ENCODE data around the gene SCO2. TPM values are rescaled to one million over a fixed set of nuclear protein-coding genes. Genes with fewer than 3 reads are reported as not detected.

SCO2 gene
- total and polyA plus RNA-seq, 2 of the 13 experiments (the other 11 are each of a cell fraction or from before 2014, with no cell fraction given) = 0.32 to 3.7 TPM

DNA sequence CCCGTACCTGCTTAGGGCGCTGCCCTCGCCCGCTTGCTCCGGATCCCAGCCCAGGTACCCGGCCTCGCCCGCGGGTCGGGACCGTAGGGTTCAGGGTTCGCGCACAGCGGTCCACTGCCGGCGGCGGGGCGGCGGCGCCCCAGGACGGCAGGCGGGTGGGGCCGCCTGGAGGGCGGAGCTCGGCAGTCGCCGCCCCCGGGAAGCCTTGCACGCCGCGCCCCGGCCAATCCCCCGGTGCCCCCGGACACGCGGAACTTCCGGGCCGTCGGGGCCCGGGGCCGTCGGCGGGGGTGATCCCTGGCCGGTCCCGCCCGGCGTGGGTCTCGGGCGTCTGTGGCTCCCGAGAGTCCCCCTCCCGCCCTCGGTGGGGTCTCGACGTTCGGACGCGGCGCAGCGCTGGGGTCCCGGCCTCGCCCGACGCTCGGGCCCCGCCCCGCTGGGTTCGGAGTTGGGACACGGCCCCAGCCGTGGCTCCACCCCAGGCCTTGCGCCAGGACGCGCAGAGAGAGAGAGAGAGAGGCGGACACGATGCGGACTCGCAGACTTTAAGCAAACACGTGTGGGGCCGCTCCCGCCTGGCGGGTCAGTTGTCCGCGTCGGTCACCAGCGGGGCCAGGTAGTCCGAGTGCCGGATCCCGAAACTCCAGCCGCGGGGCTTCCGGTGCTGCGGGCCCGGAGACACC lies 4.6 kb upstream of the SCO2 start, which contains the start of gene TYMP (continued):
- TF ChIP-seq, protein P1, sequence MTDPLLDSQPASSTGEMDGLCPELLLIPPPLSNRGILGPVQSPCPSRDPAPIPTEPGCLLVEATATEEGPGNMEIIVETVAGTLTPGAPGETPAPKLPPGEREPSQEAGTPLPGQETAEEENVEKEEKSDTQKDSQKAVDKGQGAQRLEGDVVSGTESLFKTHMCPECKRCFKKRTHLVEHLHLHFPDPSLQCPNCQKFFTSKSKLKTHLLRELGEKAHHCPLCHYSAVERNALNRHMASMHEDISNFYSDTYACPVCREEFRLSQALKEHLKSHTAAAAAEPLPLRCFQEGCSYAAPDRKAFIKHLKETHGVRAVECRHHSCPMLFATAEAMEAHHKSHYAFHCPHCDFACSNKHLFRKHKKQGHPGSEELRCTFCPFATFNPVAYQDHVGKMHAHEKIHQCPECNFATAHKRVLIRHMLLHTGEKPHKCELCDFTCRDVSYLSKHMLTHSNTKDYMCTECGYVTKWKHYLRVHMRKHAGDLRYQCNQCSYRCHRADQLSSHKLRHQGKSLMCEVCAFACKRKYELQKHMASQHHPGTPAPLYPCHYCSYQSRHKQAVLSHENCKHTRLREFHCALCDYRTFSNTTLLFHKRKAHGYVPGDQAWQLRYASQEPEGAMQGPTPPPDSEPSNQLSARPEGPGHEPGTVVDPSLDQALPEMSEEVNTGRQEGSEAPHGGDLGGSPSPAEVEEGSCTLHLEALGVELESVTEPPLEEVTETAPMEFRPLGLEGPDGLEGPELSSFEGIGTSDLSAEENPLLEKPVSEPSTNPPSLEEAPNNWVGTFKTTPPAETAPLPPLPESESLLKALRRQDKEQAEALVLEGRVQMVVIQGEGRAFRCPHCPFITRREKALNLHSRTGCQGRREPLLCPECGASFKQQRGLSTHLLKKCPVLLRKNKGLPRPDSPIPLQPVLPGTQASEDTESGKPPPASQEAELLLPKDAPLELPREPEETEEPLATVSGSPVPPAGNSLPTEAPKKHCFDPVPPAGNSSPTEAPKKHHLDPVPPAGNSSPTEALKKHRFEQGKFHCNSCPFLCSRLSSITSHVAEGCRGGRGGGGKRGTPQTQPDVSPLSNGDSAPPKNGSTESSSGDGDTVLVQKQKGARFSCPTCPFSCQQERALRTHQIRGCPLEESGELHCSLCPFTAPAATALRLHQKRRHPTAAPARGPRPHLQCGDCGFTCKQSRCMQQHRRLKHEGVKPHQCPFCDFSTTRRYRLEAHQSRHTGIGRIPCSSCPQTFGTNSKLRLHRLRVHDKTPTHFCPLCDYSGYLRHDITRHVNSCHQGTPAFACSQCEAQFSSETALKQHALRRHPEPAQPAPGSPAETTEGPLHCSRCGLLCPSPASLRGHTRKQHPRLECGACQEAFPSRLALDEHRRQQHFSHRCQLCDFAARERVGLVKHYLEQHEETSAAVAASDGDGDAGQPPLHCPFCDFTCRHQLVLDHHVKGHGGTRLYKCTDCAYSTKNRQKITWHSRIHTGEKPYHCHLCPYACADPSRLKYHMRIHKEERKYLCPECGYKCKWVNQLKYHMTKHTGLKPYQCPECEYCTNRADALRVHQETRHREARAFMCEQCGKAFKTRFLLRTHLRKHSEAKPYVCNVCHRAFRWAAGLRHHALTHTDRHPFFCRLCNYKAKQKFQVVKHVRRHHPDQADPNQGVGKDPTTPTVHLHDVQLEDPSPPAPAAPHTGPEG (CRISPR knock-in tag; IDR thresholded peaks at IDR 0.05) = peak; percentile 64; the same call in 1 of the 2 replicates
- TF ChIP-seq ZBTB7A (CRISPR knock-in tag; IDR thresholded peaks at IDR 0.05) (peak; percentile 87; the same call in 1 of the 2 replicates), TP53 (CRISPR knock-in tag; conservative IDR thresholded peaks at IDR 0.05) (peak; percentile 74; the same call in 1 of the 2 replicates), SRSF1 (optimal IDR thresholded peaks at IDR 0.05; ENCODE audit: low read depth, low read length) (no peak), ZNF460 (CRISPR knock-in tag; IDR thresholded peaks at IDR 0.05; ENCODE audit: borderline replicate concordance) (no peak), MXD4 (CRISPR knock-in tag; IDR thresholded peaks at IDR 0.05) (0 out of 2 replicates have a peak, but pooled peaks have one; percentile 36), ZNF724P (CRISPR knock-in tag; IDR thresholded peaks at IDR 0.05; ENCODE audit: borderline replicate concordance) (no peak; the same call in 1 of the 2 replicates), SKI (IDR thresholded peaks at IDR 0.05; ENCODE audit: partially characterized antibody) (peak; percentile 78), PAF1 (CRISPR knock-in tag; IDR thresholded peaks at IDR 0.05) (no peak)
- TF ChIP-seq, protein P2, sequence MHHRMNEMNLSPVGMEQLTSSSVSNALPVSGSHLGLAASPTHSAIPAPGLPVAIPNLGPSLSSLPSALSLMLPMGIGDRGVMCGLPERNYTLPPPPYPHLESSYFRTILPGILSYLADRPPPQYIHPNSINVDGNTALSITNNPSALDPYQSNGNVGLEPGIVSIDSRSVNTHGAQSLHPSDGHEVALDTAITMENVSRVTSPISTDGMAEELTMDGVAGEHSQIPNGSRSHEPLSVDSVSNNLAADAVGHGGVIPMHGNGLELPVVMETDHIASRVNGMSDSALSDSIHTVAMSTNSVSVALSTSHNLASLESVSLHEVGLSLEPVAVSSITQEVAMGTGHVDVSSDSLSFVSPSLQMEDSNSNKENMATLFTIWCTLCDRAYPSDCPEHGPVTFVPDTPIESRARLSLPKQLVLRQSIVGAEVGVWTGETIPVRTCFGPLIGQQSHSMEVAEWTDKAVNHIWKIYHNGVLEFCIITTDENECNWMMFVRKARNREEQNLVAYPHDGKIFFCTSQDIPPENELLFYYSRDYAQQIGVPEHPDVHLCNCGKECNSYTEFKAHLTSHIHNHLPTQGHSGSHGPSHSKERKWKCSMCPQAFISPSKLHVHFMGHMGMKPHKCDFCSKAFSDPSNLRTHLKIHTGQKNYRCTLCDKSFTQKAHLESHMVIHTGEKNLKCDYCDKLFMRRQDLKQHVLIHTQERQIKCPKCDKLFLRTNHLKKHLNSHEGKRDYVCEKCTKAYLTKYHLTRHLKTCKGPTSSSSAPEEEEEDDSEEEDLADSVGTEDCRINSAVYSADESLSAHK (CRISPR knock-in tag; IDR thresholded peaks at IDR 0.05; ENCODE audit: borderline replicate concordance) = no peak
- TF ChIP-seq, protein P3, sequence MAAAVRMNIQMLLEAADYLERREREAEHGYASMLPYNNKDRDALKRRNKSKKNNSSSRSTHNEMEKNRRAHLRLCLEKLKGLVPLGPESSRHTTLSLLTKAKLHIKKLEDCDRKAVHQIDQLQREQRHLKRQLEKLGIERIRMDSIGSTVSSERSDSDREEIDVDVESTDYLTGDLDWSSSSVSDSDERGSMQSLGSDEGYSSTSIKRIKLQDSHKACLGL (CRISPR knock-in tag; IDR thresholded peaks at IDR 0.05) = peak; percentile 83; the same call in 1 of the 2 replicates
- TF ChIP-seq, protein P4, sequence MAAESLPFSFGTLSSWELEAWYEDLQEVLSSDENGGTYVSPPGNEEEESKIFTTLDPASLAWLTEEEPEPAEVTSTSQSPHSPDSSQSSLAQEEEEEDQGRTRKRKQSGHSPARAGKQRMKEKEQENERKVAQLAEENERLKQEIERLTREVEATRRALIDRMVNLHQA (CRISPR knock-in tag; IDR thresholded peaks at IDR 0.05) = no peak
- TF ChIP-seq, protein P5, sequence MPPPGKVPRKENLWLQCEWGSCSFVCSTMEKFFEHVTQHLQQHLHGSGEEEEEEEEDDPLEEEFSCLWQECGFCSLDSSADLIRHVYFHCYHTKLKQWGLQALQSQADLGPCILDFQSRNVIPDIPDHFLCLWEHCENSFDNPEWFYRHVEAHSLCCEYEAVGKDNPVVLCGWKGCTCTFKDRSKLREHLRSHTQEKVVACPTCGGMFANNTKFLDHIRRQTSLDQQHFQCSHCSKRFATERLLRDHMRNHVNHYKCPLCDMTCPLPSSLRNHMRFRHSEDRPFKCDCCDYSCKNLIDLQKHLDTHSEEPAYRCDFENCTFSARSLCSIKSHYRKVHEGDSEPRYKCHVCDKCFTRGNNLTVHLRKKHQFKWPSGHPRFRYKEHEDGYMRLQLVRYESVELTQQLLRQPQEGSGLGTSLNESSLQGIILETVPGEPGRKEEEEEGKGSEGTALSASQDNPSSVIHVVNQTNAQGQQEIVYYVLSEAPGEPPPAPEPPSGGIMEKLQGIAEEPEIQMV (CRISPR knock-in tag; IDR thresholded peaks at IDR 0.05; ENCODE audit: low read depth) = peak; percentile 97
- TF ChIP-seq, protein P6, sequence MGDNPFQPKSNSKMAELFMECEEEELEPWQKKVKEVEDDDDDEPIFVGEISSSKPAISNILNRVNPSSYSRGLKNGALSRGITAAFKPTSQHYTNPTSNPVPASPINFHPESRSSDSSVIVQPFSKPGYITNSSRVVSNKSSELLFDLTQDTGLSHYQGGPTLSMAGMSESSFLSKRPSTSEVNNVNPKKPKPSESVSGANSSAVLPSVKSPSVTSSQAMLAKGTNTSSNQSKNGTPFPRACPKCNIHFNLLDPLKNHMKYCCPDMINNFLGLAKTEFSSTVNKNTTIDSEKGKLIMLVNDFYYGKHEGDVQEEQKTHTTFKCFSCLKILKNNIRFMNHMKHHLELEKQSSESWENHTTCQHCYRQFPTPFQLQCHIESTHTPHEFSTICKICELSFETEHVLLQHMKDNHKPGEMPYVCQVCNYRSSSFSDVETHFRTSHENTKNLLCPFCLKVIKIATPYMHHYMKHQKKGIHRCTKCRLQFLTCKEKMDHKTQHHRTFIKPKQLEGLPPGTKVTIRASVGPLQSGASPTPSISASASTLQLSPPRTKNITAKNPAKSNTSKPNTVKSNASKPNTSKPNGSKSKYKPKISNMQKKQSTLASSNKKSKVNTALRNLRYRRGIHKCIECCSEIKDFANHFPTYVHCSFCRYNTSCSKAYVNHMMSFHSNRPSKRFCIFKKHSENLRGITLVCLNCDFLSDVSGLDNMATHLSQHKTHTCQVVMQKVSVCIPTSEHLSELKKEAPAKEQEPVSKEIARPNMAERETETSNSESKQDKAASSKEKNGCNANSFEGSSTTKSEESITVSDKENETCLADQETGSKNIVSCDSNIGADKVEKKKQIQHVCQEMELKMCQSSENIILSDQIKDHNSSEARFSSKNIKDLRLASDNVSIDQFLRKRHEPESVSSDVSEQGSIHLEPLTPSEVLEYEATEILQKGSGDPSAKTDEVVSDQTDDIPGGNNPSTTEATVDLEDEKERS (CRISPR knock-in tag; IDR thresholded peaks at IDR 0.05) = no peak

Measured in HepG2 (cell line).